GM21367 (cell line): ENCODE results near the gene PGAP3.

Experiments used
- ATAC-seq: cut with Tn5 transposase; IDR thresholded peaks from one replicate; pipeline ENCODE4 v1.9.1; 2021; ENCODE audit not compliant: unreplicated experiment

PGAP3 gene

DNA sequence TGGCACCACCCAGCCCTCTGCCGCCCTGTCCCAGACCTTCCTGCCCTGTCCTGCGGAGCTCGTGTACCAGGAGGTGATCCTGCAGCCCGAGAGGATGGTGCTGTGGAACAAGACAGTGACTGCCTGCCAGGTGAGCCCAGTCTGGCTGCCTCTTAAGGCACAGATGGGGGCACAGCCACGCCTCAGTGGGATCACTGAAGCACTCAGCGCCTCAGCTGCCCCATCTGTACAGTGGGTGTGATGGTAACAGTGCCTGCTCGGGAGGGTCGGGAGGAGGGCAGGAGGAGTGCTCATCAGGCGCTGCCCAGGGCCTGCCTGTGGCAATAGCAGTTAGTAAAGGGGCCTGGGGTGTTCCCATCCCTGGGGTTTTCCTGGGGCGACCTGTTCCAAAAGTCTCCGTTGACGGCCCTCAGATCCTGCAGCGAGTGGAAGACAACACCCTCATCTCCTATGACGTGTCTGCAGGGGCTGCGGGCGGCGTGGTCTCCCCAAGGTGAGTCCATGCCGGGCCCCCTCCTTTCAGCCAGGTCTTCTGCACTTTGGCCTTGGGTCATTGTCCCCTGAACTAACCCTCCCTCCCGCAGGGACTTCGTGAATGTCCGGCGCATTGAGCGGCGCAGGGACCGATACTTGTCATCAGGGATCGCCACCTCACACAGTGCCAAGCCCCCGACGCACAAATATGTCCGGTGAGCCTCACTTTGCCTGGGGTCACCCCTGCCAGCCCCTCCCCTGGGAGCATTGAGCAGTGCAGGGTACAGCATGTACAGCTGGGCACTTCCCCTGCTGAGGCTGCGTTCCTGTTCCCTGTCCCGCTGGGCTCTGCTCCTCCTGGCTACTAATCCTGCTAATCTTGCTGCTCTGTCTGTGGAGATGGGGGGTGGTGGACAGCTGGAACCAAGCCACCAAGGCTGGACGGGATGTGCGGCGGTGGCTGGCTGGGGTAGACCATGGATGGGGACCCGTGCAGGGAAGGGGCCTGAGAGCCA lies 27.2 kb downstream of the PGAP3 start:
- ATAC-seq, result no peak

- ATAC-seq, result no peak
These were observed 27.9 kb downstream of the PGAP3 start for GRCh38 chr17:39660011-39660360.

- ATAC-seq, result no peak
These were observed 28.4 kb downstream of the PGAP3 start for GRCh38 chr17:39659279-39660010.

DNA sequence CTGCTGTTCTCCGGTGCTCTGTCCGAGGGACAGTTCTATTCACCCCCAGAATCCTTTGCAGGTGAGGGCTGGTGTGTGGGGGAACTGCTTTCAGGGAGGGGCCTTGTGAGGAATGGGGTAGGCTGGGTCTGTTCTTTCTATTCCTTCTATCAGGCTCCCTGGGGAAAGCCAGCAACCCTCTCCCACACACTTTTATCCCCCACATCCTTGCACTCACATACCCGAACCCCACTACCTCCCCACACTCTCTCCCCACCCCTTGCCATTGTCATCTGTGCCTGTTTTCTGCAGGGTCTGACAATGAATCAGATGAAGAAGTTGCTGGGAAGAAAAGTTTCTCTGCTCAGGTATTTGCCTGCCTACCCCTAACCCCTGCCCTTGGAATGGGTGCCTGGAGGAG lies 29.1 kb downstream of the PGAP3 start:
- no peak for ATAC-seq

- no peak for ATAC-seq
These were observed 29.5 kb downstream of the PGAP3 start for GRCh38 chr17:39658346-39658745.

DNA sequence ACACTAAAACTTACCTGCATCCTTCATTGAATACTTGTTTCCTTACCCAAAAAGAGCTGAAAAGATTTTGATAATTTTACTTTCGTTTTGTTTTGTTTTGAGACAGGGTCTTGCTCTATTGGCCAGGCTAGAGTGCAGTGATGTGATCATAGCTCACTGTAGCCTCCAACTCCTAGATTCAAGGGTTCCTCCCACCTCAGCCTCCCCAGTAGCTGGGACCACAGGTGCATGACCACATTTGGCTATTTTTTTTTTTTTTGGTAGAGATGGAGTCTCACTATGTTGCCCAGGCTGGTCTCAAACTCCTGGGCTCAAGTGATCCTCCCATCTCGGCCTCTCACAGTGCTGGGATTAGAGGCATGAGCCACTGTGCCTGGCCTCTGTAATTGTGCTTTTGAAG lies 32.8 kb downstream of the PGAP3 start:
- ATAC-seq, result no peak

GRCh38 chr17:39653662-39654331 lies 34.1 kb downstream of the PGAP3 start:
- no peak for ATAC-seq

DNA sequence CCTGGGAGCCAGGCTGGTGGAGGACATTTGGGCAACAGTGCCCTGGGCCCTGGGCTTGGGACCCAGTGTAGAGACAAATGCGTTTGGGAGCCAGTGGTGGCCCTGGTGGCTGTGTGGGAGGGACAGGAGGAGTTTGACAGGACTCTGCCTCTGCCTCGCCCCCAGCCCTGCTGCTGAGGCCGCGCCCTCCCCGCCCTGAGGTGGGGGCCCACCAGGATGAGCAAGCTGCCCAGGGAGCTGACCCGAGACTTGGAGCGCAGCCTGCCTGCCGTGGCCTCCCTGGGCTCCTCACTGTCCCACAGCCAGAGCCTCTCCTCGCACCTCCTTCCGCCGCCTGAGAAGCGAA lies 34.6 kb downstream of the PGAP3 start:
- no peak for ATAC-seq

DNA sequence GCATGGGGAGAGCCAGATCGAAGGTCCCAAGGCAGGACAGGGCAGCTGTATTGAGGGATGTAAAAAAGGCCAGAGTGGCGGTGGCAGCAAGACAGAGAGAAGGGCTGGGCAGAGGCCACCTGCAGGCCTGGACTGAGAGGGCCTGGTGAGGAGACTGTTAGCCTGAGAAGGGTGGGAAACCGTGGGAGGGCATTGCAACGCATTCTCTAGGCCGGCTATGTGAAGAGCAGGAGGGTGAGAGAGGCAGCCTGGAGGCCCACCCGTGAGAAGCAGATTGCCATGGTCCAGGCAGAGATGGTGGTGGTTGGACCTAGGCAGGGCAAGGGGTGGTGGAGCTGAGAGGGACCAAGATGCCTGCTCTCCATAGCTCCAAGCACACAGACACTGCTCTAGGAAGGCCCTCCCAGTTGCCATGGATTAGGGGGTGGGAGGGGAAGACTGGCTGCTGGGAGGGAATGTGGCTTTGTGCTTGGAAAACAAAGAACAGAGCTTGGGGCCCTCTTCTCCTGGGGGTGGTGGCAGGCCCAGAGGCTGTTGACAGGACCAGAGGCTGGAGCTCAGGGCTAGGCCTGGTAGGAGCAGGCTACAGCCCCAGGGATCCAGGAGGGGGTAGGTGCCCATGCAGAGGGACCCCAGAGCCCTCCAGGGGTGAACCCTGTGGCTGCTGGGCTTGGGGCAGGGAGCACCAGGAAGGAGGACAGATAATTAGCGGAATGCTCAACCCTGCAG lies 35.1 kb downstream of the PGAP3 start:
- ATAC-seq, result no peak

- ATAC-seq, result no peak
These were observed 35.8 kb downstream of the PGAP3 start for GRCh38 chr17:39651923-39652586.

GRCh38 chr17:39650121-39650579 lies 37.7 kb downstream of the PGAP3 start:
- ATAC-seq, result no peak

DNA sequence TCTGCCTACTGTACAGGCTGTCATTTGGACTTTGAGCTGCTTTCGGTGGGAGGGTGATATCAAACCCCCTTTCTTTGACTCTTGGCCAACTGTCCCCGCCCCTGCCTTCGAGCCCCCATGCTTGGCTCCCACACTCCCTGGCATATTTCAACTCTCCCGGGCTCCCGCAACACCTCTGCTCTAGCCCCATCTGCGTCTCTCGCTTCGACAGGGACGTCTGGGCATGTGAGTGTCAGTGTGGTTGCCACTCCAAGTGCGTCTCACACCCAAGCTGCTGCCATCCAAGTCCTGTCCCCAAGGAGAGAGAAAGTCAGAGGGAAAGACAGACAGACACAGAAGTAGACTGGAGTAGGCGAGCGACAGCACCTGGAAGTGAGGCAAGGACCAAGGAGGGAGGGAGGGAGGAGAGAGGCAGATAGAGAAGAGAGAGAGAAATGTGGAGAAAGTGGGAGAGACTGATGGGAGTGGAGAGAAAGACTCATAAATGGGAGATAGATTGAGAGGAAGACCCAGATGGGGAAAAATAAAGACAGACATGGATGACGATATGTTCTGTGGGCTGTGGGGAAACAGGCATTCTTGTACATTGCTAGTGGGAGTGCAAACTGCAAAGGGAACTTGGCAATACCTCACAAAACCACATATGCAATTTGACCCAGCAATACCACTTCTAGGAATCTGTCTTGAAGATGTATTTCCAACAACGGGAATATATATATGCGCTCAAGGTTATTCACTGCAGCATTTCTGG lies 39.1 kb downstream of the PGAP3 start:
- no peak for ATAC-seq

- no peak for ATAC-seq
These were observed 40.6 kb downstream of the PGAP3 start for GRCh38 chr17:39647256-39647655.

DNA sequence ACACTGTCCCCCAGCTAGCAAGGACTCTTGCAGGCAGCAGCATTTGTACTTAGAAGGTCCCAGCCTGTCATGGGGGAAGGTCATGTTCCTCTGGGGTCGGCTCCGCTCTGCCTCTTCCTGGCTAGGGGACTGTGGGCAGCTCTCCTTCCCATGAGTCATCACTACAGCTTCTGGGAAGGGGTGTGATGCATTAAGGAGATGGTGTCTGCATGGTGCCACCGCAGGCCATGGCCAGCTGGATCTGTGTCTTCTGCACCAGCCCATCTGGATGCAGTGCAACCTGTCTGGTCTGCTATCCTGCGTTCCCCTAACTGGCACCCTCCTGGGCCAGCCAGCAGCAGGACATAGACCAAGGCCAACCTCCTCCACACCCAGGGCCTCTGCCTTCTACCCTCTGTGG lies 44.6 kb downstream of the PGAP3 start:
- ATAC-seq, result no peak

DNA sequence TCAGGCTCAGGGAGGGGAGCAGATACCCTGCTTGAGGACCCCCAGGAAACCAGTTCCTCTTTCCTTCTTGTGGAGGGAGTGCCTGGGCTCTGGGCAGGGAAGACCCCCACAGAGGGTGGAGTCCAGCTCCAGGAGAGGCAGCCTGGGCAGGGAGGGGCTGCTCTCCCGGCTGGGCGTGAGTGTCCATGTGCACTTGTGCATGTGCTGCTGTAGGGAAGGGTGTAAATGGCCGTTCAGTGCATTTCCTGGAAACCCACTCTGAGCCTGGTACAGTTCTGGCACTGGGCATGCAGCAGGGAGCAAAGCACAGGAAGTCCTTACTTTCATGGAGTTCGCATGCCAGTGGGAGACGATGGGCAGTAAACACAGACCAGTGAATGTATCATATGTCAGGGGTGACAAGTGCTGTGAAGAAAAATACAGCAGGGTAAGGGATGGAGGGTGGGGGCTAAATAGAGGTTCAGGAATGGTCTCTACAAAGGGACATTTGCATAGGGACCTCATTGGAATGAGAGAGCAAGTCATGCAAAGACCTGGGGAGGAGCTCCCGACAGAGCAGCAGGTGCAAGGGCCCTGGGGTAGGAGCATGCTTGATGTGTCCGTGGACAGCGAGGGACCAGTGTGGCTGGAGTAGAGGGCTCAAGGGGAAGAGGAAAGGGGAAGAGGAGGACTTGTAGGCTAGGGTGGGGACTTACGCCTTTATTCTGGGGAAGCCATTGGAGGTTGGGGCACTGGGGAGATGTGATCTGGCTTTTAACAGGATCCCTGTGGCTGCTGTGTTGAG lies 45.4 kb downstream of the PGAP3 start:
- no peak for ATAC-seq

- no peak for ATAC-seq
These were observed 46.0 kb downstream of the PGAP3 start for GRCh38 chr17:39641883-39642282.

DNA sequence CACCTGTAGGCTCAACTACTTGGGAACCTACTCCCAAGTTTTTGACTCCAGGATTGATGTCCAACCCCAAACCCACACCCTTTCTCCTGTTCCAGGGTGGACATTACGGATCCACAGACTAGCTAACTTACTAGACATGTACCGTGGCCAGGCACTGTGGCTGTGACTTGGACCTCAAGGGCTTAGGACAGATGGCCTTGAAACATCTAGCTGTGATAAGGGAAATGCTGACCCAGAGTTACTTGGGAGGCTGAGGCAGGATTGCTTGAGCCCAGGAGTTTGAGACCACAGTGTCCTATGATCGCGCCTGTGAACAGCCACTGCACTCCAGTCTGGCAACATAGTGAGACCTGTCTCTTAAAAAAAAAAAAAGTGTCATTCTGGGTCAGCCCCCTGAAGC lies 46.8 kb downstream of the PGAP3 start:
- no peak for ATAC-seq

DNA sequence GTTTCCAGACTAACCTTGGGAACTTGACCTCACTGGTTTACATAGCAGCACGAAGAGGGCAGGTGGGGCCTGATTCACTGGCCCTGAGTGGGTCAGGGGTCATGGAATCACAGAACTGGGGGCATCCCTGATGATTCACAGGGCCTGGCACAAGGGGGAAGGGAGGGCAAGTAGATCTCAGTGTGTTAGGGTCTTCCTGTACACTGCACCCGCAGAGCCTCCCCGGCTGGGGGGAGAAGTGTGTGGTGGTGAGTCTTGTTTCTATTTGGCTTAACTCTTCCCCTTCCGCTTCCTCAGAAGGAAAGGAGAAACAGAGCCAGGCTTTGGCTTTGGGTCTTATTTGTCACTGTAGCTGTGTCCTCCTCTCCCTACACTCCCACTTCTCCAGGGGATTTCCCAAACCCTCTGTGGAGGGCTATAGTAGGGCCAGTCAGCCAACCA lies 47.2 kb downstream of the PGAP3 start:
- ATAC-seq, result no peak
